Astrocyte of the cerebellum (primary cell): Measurements from ENCODE around the gene DOCK8.

Source experiments
- DNase-seq: peaks from one replicate; pipeline ENCODE4 v3.0.0-alpha.2; 2011; ENCODE audit warnings: low read depth
- H3K4me3 ChIP-seq: 2 replicates; pipeline ENCODE4 v1.5.1; 2011; ENCODE audit warnings: mild to moderate bottlenecking, low read depth, low read length, moderate library complexity
- CTCF ChIP-seq: IDR thresholded peaks from 2 replicates; pipeline ENCODE4 v1.5.1; 2012; ENCODE audit warnings: low read length, low read depth, moderate library complexity, mild to moderate bottlenecking; ENCODE audit errors: missing control alignments
- in situ Hi-C: cut with HindIII; loops from 2 replicates; pipeline ENCODE4 v1.10.0; 2017; ENCODE audit warnings: low sequenced_read_pairs

DOCK8 gene

DNA sequence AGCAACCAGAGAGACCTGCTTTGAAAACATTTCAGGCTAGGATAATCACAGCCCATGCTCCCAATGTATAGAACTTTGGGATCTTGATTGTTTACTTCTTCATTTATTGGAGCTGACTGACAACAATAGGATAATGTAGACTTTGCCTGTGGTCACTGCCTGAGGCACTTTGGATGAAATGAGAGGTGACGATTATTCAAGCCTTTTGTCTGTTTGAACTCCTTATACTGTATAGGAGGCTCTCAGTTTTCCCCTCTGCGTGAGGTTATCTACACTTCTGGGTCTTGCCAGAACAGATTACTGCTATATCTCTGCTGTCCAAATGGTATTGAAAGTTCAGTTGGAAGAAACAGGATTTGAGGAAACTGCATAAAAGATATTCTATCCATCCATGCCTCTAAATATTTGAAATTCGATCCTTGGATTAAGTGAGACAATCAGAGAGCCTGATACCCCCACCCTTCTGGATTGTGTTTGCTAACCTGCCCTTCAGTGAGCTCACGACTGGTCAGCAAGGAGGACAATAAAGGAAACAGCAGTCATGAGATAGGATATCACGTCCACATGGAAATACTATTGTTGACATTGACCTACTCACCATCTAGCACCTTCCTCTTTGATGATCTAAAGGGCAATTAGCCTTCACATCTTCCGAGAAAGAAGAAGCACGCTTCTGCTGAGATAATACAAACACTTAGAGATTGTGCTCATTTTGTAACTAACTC lies 98.1 kb downstream of the DOCK8 start:
- in situ Hi-C loops = no loop called here
- DNase-seq = no peak
- TF ChIP-seq CTCF = no peak
- H3K4me3 ChIP-seq = no peak overlapping the region

DNA sequence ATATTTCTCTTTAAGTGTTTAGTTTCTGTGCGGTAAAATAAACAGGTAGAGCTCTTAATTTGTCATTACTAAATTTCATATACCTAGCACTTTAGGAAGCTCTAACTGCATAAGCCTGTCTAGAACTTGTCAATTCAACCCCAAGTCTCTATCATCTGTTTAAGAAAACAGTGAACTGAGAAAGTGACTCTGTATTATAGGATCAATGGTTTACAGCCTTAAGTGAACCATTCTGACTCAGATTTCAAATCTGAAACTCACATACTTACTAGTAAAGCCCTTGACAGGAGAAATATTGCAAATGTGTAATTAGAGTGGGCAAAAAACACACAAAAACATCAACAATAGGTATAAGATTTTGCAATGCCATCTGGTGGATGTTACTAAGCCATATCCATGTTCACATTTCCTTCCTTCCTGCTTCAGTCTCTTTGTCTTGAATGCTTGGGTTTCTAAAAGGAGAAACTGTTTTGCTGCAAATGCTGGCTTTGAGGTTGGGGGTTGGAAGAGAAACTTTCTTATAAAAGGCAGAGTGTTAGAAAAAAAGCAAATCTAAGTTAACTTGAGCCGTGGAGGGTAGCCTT lies 101.8 kb downstream of the DOCK8 start:
- no peak for TF ChIP-seq CTCF
- DNase-seq = no peak
- in situ Hi-C loops = no loop called here
- no peak overlapping the region for H3K4me3 ChIP-seq

DNA sequence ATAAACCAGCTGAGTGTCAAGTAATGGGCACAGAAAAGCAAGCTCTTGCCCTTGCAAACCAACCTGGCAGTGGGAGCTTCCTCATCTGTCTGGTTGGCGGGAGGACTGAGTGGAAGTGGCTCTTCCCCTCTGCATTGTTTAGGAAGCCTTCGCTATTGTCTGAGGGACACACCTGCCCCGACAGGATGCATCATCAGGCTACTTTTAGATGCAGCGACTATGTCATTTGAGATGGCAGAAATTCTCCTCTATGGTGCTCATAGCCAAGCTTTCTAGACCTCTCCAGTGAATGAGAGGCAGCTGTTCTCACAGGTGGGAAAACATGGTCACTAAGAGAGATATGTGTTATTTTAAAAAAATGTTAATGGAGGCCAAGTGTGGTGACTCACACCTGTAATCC lies 104.0 kb downstream of the DOCK8 start:
- no peak for TF ChIP-seq CTCF
- no peak for DNase-seq
- H3K4me3 ChIP-seq = no peak overlapping the region
- in situ Hi-C loops = no loop called here

DNA sequence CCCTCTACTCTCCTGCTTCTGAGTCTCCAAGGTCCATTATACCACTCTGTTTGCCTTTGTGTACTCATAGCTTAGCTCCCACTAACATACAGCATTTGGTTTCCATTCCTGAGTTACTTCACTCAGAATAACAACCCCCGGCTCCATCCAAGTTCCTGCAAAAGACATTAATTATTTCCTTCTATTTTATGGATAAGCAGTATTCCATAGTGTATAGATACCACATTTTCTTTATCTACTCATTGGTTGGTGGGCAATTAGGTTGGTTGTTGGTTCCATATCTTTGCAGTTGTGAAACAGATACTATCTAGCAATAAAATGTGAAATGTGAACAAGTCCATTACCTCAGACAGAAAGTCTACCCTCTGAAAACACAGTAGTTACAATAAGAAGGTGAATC lies 110.3 kb downstream of the DOCK8 start:
- no peak for DNase-seq
- in situ Hi-C loops = loop anchor here (5.0 kb wide), 1 partner anchor 73 kb away; no protein-coding TSS in a partner anchor
- no peak for TF ChIP-seq CTCF
- H3K4me3 ChIP-seq = no peak overlapping the region

DNA sequence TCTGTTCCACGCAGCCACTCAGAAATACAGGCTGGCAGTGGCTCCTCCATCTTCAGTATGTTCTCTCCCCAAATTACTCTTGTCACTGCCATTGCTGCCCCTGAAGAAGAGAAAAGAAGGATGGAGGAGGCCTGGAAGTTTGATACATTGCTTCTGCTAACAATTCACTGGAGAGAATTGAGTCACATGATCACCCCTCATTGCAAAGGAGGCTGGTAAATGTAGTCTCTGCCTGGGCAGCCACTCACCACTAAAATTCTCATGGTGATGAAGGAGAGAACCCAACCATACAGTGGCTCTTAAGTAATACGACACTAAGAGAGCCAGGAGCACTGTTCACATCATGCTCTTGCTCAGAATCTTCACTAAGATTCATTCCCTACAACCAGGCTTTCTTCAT lies 112.0 kb downstream of the DOCK8 start:
- no peak for DNase-seq
- in situ Hi-C loops = loop anchor here (5.0 kb wide), 1 partner anchor 74 kb away; no protein-coding TSS in a partner anchor

DNA sequence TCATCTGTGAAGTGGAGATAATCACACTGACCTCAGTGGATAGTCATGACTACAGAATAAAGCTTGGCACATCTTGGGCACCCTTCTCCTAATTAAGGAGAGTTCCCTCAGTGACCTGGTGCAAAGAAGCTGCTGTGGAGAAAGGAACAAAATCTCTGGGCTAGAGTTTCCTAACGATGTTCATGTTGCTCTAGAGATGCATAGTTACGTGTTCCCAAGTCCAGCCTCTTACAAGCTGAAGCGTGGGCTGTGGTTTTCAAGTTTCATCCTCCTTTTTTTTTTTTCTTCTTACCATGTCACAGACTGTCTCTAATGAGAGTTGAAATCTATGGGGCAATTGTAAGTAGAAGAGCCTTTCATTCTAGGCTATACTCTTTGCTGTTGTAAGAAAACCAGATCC lies 113.8 kb downstream of the DOCK8 start:
- no peak overlapping the region for H3K4me3 ChIP-seq
- TF ChIP-seq CTCF = no peak
- DNase-seq = no peak
- in situ Hi-C loops = loop anchor here (5.0 kb wide), 1 partner anchor 76 kb away; no protein-coding TSS in a partner anchor

More for the DNA sequence above, 112.0 kb downstream of the DOCK8 start:
- TF ChIP-seq CTCF = no peak
- no peak overlapping the region for H3K4me3 ChIP-seq
